HG03064 (cell line): ENCODE measurements around the gene MASP1.

Experiments
- ATAC-seq: cut with Tn5 transposase; IDR thresholded peaks from one replicate; pipeline ENCODE4 v1.9.1; 2021; ENCODE audit warnings: low read depth; ENCODE audit not compliant: unreplicated experiment

Gene MASP1

DNA sequence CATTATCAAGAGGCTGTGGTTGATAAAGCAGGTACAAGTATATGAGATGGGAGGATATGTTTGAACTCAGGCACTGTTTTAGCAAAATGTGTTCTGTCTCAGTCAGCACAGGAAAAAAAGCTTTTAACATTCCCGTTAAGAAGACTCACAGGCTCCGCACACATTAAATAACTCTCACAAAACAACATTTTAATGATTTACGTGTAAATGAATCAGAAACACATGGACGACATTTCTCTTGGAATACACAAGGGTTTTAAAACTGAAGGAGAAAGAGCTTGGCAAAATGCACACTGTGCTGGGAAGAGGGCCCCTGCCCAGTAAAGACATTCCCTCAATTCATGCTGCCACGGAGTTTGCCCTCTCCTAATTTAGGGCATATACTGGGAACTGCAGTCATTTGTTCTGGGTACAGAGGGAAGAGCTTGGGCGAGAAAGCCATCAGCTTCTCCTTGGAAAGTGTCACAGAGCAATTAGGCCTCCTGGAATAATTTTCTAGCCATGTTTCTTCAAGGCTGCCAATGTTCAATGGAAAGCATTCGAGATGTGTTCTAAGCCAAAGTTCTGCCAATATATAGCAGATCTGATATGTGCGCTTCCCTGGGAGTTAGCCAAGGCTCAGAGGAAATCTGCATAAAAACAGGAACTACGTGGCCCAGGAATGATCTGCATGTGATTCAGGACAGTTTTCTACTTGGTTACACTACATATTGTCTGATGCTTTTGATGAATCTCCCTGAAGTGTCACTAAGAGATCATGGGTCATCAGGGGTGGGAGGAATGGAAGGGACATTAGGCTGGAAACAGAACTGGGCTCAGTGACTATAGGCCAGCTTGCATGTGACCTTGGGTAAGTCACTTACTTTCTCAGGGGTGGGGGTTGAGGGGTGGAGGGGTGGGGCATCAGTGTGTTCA, 2.2 kb upstream of the MASP1 start:
- ATAC-seq, result no peak

DNA sequence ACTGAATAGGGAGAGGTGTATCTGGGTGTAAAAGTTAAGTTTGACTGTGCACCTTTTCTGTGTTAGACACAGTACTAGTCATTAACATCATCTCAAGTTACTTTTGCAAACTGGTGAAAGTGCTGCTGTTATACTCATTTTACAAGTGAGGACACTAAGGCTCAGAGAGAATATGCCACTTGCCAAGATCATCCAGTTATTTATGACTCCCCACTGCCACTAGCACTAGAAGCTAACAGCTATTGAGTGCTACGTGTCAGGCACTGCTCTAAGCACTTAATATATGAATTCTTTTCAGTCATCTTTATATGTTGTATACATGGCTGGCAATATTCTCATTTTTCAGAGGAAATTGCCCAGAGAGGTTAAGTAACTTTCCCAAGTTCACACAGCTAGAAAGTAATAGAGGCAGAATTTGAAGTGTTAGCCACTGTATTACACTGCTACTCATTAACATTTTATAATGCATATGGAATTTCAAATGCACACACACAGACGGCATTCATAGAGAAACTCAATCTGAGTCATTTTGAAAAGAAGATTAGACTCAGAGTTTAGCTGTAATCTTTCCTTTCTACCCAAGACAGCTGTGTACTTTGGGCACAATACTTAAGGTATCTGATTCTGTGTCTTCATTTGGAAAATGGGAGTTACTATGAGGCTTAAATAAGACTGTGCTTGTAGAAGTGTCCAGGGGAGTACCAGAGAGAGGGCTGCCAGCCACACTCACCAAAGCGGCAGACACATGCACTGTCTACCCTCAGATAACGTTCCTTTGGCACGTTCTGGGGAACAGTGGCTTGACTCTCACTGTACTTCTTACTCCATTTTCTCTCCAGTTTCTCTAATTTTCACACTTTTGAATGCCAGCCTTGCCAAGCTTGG, 1.3 kb upstream of the MASP1 start:
- no peak for ATAC-seq

DNA sequence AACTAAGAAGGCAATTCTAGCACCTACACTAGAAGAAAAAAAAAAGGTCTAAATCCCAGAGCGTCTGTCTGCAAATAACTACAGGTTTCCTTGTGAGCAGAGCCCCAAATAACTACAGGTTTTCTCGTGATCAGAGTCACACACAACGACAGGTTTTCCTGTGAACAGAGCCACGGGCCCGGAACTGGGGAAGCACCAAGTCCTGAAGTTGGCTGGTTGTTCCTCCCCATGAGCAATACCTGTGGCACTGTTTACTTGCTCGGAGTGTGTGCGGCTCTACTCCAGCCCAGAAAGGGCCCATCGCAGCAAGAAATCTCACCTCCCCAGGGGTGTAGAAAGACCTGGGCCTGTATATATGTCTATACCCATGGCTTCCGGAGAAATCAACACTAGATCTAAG, 644 bp upstream of the MASP1 start:
- no peak for ATAC-seq

DNA sequence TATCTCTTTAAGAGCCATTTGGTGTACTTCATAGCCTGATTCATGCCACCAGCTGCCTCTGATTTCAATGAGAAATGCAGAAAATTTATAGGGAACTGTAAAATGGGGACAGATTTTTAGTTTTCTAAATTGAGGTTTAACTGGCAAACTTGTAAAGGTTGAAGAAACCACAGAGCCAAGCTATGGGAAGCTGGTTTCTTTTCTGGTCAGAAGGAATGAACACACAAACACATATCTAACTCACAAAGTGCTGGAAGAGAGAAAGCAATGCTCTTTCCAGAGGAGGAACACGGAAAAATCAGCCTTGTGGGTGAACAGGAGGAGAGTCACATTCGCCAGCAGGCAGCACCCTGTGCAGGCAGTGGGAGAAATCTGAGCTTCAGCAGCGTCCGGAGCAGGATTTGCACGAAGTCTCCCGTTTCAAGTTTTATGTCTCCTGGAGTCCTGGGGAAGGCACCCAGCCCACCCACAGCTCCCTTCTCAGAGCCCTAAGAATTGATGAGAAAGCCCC, 481 bp downstream of the MASP1 start:
- ATAC-seq, result no peak

DNA sequence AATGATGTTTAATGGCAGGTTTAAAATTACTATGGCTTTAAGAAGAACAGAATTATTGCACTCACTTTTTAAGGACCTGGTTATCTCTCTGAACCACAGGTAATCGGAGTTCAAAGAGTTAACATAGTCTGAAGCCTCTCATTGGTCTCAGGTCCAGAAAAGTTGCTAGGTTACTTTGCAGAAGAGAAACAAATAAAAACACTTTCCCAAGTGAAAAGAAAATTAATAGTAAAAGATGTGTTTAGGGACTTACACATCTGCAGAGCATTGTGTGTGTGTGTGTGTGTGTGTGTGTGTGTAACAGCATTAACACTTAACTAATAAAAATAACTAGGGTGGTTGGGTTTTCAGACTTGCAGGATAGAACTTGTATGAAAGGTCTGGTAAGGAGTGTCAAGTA, 1.0 kb downstream of the MASP1 start:
- no peak for ATAC-seq

DNA sequence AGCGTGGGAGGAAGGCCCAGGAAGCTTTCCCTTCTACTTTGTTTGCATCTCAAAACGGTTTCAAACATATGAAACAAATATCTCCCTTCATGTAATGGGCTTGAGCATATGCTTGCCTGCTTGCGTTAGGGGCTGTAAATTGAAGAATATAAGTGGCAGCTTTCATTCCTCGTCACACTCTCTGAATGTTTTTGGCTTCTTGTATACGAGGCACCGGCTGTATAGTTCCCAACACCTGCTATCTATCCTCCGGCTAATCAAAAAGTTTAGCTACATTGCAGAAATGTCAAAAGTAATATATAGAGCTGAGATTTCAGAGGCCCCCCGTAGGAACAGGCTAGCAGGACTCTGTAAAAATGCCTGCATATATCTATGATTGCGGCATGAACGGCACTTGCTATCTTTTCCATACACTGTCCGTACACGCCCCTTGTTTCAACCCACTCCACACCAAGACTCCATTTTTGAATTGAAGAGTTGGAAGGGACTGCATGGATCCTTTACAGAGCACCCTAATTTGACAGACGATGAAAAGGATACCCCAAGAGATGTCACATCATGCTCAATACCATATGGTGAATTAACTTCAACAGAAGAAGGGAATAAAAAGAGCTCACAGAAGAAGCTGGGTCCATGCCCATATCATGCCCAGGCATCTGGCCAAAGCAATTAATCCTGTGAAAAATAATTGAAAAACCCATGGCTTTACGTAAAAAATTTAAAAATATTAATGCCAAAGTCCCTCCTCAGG, 2.5 kb downstream of the MASP1 start:
- no peak for ATAC-seq

DNA sequence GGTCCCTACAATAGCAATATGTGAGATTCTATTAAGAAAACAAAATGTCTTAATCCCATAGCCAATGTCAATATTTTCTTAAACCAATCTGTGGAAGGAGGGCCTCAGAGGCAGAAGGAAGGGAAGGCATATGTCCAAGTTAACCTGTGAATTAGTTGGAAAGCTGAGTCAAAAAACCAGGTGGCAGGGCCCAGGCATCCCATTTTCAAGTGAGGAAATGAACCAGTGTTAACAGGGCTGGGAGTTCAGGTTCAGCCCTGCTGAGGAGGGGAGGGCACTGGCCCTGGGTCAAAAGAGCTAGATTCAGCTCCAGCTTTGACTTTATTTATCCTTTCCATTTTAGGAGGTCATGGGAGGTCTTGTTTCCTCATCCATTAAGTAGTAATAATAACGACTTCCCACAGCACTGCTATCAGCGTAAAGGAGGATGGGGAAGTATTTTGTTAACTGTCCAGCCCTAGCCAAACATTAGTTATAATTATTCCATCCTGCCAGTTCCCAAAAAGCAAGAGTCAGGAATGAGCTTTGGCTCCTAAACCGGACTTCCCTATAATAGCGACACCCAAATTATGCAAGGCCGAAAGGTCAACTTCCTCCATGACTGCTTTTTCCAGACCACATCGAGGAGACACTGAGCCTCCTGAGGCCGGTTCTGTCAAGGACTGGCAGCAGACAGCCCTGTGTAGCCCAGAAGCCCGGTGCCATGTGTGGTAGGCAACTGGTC, 3.2 kb downstream of the MASP1 start:
- ATAC-seq, result no peak

DNA sequence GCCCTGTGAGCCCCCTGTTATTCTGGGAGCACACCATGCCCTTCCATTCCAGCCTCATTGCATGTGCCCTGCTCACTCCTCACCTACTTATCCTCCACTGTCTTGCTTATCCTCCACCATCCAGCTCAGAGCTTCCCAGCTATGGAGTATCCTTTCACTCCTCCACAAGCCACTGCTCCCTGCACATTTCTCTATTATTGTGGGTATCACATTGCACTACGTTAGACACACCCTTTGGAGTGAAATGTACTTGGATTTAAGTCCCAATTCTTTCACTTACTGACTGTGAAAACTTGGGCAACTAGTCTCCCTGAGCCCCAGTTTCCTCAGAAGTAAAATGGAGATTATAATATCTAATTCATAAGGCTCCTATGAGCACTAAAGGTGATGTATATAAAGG, 4.3 kb downstream of the MASP1 start:
- no peak for ATAC-seq

DNA sequence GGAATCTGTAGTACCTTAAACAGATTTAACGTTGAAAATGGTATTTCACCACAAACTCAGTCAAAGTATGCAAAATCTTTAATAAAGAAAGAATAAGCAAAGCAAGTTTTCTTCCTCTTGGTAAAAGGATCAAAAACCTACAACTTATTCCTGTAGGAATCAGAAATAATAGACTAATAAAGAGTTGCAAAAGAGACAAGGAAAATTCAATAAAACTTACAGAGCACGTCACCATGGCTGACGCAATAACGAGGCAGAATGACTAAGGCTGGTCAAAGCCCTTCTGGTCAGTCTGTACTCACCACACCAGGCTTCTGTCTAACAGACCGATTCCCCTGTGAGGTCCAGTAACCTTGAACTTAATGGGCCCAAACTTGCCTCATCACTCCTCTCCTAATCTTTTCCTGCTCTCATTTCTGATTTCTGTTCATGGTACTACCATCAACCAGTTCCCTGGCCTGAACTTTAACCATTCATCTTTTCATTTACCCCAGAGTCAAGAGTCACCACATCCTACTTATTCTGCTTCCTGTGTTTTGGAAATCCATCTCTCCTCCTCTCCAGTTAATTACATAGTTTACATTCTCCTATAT, 5.0 kb downstream of the MASP1 start:
- ATAC-seq, result no peak

DNA sequence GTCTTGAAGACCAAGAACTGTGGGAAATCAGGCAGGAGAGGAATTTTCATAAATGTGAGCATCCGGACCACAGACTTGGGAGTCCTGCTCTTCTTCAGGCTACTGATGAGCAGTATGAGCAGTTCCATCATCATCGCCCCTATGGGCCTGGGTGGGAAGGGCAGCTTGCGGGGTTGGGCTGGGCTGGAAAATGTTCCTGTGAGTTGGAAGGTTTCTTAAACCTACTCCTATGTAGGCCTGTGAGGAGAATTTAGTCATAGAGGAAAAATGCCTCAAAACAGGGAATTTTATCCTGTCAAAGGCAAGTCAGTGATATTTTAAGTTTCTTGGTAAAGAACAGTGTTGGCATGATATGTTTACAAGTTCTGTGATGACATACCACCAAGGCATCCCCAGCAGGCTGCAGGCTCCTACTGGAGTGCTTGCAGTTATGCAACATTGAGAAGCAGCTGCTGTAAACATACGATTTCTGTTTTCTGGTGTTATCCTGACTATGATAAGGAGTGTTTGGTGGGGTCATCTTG, 10.3 kb downstream of the MASP1 start:
- no peak for ATAC-seq

DNA sequence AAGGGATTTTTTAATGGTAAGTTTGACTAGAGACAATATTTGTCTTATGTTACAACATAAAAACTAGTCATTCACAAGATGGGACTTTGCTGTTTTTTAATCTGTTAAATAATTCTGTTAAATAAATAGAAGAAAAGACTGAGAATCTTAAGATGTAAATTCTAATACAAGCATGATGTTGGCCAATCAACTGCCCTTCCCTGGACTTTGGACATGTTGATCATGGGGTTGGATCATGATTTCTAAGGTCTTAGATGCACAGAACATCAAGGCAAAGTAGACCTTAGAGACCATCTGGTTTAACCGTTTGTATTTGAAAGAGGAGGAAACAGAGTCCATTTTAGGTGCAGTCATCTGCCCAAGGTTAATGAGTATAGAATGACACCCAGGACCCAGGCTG, 10.9 kb downstream of the MASP1 start:
- no peak for ATAC-seq

DNA sequence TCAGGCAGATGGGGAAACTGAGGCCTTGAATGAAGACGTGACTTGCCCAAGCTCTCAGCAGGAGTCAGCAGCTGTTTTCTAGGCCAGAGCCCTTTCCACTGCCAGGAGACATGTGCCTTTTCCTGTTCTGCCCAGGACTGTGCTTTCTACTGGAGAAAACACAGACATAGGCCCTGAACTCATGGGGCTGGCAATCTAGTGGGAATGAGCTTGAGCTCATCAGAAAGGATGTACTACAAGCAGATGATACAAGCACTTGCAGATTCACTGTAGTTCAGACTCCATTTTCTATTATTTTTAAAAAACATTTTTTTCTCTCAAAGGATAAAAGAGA, 14.4 kb downstream of the MASP1 start:
- ATAC-seq, result no peak

DNA sequence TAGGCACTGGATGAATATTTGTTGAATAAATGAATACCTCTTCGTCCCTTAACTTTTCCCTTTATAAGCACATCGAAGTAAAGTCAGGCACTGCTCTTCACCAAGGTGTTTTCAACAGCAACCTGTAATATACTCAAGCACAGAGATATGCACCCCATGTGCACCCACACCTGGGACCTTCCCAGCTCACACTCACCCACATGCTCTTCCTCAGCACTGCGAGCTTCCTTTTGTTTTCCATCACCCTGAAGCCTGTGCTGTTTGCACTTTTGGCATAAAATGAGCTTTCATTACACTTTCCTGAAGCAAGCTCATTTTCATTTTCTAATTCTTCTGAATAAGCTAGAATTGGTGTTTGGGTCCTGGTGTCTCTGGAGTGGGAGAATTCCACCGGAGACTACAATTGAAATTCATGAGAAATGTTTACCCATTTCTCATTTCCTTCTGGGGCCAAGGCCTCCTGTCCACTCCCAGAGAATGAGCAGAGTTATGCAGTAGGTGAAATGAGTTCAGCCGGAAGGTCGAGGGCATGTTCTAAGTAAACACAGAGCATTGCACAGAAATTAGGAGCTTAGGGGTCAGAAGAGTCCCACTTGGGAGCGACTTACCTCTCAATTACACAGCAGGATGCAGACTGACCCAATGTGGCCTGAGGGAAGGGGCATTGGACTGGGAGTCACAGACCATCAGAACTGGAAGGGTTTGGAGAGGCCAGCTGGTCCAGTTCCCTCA, 15.0 kb downstream of the MASP1 start:
- no peak for ATAC-seq

DNA sequence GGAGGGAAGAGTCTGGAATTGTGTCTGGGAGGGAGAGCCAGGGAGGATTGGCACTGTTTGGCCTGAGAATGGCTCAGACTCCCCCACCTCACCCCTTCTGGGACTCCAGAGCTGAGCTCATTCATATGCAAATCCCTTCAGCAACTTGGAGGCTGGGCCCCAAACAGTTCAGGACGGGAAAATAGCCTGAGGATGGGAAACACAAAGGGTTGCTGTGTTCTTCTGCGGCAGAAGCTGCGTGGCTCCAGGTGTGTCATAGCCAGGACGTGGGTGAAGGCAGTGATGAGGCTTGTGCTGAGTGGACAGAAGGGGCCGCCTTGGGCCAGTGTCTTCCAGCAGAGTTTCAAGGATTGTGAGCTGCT, 16.6 kb downstream of the MASP1 start:
- no peak for ATAC-seq

DNA sequence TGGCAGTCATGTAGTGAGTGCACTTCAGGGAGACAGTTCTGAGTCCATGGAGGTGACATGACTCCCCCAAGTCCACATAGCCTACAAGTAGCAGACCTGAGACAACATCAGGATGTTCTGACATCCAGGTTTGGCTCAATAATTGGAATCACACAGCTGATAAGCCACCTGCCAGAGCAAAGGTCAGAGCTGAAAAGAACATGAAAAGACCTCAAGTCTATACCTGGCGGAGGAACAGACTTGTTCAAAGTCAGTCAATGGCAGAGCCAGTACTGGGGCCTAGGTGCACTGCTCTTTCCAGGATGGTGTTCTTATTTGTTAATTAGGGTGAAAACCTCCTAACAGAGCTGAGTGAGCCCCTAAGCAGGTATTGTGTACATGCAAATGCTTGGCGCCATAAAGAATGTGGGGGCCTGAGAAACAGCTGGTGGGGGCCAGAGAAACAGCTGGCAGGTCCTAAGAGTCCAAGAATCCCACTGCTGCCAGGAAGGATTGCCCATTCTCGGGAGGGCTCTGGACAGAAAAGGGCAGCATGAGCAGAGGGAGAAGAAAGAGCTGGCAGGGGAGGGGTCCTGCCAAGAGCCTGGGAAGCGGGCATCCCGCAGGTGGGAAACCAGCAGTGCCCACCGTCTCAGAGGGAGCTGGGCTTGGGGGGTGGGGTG, 17.1 kb downstream of the MASP1 start:
- ATAC-seq, result no peak

DNA sequence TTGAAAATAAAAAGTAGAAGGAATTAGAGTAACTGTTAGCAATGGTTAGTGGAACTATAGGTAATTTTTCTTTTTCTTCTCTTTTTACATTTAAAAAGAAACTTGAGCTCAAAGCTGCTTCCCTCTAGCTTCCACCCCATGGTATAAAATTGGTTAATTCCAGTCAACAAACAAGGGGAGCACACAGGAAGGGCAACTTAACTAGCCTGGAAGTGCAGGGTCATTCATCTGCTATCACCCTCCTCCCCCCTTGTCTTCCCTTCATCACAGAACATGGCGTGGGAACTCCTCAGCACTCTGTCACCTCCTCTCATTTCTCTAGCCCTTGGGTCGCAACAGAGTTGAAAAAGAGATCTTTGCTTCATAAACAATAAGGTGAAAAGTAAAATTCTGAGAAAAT, 20.0 kb downstream of the MASP1 start:
- no peak for ATAC-seq

DNA sequence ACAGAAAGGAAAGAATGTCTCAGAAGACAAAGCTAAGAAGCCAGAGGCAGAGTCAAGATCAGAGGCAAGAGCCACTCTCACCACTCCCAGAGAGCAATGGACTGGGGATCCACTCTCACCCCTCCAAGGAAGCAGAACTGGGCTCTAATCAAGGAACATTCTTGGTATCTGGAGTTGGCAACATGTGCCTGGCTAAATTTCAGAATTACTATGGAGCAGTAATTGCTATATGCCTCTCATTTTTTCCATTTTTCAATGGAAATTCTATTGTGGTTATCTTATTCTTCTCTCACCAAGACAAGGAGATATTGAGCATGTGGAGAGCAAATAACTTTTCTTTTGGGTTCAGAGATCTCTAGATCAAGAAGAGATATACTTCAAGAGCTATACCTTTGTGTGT, 22.1 kb downstream of the MASP1 start:
- no peak for ATAC-seq

DNA sequence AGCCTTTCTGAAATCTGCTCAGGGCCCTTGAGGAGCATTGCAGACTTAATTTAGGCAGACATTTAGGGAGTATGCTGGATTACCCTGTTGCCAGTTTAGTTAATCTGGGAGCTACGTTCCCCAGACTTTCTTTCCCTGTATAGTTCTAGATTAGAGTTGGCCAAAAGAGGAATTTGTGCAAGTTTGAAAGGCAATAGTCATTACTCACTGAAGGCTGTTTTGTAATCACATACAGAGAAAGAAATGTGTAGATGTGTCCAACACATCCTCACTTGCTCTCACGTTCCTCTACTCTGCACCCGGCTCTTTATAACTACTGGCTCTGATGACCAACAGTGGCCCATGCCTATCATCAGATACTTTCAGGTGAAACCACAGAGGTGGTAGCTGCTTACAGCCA, 24.2 kb downstream of the MASP1 start:
- ATAC-seq, result no peak

DNA sequence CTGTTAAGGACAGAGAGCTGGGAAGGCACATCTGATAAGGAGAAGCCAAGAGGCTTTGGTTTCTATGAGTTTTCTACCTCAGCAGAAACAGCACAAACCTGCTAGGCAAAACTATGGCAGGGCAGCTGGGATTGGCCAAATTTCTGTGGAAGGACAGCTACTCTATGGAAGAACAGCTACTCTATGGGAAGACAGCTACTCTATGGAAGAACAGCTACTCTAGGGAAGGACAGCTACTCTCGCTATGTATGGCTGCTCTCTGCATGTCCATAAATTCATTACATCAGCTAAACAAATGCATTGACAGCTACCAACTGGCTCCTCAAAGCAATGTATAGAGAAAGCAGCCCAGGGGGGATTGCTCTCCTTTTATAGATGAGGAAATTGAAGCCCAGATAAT, 24.8 kb downstream of the MASP1 start:
- no peak for ATAC-seq
